ENCODE results near the gene ARHGAP11A. TPM values are rescaled to one million over a fixed set of nuclear protein-coding genes. Genes with fewer than 3 reads are reported as not detected.
A peak's percentile ranks its signal among the peaks of the same experiment; 100 is the strongest.
"Not testable (repeated sequence)": the region's sequence is repeated elsewhere in the genome, so short reads cannot be mapped to it uniquely, and the experiment has no call there.

Gene ARHGAP11A, protein sequence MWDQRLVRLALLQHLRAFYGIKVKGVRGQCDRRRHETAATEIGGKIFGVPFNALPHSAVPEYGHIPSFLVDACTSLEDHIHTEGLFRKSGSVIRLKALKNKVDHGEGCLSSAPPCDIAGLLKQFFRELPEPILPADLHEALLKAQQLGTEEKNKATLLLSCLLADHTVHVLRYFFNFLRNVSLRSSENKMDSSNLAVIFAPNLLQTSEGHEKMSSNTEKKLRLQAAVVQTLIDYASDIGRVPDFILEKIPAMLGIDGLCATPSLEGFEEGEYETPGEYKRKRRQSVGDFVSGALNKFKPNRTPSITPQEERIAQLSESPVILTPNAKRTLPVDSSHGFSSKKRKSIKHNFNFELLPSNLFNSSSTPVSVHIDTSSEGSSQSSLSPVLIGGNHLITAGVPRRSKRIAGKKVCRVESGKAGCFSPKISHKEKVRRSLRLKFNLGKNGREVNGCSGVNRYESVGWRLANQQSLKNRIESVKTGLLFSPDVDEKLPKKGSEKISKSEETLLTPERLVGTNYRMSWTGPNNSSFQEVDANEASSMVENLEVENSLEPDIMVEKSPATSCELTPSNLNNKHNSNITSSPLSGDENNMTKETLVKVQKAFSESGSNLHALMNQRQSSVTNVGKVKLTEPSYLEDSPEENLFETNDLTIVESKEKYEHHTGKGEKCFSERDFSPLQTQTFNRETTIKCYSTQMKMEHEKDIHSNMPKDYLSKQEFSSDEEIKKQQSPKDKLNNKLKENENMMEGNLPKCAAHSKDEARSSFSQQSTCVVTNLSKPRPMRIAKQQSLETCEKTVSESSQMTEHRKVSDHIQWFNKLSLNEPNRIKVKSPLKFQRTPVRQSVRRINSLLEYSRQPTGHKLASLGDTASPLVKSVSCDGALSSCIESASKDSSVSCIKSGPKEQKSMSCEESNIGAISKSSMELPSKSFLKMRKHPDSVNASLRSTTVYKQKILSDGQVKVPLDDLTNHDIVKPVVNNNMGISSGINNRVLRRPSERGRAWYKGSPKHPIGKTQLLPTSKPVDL
- 2.2 and 4.5 TPM in 2 replicates for total RNA-seq
- polyA plus RNA-seq (2012) = 2.8 TPM

DNA sequence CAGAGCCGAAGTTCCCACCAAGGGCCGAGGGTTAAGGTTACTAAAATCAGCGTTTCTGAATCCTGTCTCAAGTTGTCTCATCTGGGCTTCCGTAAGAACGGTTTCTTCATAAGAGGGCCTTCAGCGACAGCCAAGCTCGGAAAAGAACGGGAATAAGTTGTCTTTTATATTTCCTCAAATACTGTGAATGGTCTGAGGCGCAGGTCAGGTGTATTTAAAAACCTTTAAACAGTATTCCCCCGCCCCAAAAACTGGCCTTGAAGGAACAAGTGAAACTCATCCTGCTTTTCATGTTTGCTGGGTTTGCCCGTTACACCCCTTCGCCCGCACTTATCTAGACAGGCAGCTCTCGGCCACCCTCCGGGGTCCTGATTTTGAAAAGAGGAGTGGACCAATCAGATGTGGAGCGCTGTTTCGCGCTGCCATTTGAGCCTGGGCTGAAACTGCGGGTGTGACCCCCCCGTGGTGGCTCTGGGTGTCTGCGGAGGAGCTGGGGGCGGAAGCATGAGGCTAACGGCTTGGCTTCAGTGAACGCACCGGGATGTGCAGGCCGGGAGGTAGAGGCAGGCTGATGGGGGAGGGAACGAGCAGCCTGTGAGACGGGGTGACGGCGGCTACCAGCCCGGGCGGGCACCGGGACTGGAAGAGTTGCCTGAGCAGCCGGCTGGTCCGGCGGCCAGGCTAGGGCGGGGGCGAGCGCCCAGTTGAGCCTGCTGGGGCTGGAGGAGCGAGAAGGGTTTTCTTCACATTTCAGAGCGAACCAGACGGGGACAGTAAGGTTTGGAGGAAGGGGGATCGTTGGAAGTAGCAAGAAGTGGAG, at the start of gene ARHGAP11A:
Gene ARHGAP11A (plus strand): TSS at position 454 of the 820 bp plus-strand sequence. CDS start 708 bp downstream, outside the sequence.
- DNase-seq (ENCODE audit: low read depth) = peak; percentile 82

DNA sequence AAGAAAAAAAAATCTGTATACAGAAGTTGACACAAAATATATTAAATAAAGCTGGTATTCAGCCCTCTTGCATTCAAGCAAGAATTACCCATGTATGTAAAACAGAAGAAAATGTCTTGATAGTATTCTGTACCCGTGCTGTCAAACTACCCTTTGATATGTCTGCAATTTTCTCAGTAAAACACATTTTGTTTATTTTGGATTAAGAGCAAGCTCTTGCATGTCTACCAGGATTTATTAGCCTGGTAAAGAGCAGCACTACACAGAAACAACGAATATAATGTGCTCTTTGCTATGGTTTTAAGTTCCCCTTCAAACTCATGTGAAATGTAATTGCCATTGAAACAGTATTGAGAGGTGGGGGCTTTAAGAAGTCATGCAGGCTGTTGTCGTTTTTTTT, 46.3 kb upstream of the ARHGAP11A start:
- not testable (repeated sequence) for DNase-seq (ENCODE audit: low read depth)

DNA sequence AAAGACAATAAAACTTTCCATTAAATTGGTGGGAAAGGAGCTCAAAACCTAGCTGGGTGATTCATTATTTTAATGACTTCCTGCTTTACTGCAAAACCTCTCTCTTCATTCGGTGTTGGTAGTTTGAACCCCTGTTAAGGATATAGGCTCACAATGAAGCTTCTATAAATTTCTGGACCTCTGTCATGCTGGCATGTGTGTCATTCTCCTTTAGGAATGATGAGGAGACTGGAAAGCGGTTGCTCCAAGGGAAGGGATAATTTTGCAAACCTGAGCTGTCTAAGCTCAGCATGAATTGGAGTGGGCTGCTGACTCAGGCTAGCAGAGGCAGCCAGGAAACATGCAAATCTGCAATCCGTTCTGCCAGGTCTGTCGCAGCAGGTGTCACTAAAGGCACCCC, 36.8 kb upstream of the ARHGAP11A start:
- DNase-seq (ENCODE audit: low read depth) = not testable (repeated sequence)

DNA sequence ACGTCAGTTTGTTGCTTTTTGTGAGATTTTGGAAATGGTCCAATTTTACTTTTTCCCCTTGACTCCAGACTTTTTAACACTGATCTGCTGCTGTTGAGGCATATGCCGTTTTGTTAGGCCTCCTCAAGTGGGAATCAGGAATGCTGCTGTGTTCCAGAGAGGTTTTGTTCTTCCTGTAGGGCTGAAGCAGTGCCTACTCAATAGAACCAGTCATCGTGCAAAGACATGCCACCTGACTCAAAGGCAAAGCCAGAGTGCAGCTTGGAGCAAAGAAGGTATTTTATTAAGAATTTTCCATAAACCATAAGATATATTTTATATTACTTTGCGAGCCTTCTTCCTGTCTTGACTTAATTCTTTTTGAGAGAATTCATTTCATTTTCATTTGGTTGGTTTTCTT, 29.5 kb upstream of the ARHGAP11A start:
- DNase-seq (ENCODE audit: low read depth) = not testable (repeated sequence)

DNA sequence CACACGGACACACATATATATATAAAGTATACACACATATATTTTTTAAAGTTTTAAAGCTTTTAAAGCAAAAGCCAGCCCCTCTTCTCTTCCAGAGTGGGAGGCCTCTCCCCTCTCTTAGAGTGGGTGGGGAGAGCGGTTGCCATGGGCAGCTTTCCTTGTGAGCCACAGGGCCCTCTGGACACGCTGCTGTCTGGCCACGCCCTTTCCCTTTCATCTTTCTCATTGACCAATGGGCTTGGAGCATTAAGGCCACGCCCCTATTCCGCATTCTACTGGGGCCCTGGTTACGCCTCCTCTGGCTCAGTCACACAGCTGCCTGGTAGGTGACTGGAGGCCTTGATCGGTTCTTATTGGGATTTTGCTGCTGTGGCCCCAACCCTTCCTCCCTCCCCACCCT, 22.2 kb upstream of the ARHGAP11A start, which contains the start of gene GOLGA8N:
Gene GOLGA8N (plus strand): TSS at position 306 of the 400 bp plus-strand sequence.
- not testable (repeated sequence) for DNase-seq (ENCODE audit: low read depth)

DNA sequence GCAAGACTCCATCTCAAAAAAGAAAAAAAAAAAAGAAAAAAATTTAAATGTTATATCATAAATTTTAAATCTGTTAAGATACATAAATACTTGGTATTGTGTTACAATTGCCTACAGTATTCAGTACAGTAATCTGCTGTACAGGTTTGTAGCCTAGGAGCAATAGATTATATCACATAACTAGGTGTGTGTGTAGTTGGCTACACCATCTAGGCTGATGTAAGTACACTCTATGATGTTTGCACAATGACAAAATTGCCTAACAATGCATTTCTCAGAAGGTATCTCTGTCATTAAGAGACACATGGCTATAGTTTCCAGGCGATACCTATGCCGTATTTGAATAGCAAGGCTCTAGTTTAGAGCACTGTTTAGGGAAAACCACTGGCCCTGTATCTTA, 5.8 kb upstream of the ARHGAP11A start:
- DNase-seq (ENCODE audit: low read depth) = not testable (repeated sequence)

DNA sequence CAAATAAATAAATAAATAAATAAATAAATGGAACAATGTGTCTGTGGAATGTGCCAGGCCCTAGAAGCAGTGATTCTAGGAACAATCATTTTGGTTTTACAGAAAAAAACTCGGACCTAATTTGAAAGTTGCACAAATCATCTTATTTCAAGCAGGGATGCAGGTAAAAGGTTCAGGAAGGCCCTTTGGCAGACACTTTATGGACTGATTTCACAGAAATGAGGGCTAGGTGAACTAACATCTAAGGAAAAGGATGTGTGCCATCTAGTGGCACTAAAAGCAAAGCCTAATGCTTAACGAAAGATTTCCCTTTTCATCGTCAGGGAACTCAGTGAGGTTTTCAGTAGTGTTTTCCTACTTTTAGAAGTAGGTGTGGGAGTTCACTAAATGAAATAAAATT, 4.6 kb upstream of the ARHGAP11A start:
- DNase-seq (ENCODE audit: low read depth) = peak; percentile 37

DNA sequence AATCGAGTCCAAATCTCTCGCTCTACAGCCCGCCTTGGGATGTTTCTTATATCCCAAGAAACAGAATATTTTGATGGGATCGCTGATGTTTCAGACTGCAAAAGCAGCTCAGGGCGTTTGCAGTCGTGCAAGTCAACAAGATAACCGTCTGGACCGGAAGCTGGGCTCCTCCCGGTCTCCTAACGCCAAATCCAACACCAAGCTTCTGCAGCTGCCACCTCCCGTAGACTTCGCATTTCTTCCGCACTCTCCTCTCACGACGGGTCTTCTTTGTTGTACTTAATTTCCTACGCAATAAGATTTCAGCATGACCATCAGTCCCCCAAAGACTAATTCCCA, 623 bp upstream of the ARHGAP11A start:
- DNase-seq (ENCODE audit: low read depth) = not testable (repeated sequence)

DNA sequence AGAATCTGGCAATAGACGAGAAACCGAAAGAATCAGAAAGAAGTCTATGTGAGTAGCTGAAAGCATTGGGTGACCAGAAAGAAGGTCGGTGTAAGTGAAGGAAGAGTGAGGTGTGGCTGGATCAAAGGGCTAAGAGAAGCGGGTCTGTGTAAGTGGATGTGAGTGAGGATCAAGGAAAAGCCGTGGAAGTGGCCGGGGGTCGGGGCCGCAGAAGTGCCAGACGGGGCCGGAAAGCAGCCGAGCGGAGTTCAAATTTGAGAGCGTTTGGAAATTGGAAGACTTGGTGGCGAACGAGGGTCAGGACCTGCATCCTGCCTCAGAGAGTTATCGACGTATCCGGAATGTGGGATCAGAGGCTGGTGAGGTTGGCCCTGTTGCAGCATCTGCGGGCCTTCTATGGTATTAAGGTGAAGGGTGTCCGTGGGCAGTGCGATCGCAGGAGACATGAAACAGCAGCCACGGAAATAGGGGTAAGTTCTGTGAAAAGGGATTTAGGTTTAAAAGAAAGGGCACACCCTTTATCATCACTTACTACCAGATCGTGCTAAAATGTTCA, 645 bp downstream of the ARHGAP11A start:
- DNase-seq (ENCODE audit: low read depth) = not testable (repeated sequence)

DNA sequence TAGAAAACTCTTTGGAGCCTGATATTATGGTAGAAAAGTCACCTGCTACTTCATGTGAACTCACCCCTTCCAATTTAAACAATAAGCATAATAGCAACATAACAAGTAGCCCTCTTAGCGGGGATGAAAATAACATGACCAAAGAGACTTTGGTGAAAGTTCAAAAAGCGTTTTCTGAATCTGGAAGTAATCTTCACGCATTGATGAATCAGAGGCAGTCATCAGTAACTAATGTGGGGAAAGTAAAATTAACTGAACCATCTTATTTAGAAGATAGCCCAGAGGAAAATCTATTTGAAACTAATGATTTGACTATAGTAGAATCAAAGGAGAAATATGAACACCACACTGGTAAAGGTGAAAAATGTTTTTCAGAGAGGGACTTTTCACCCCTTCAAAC, 21.1 kb downstream of the ARHGAP11A start:
- no peak for DNase-seq (ENCODE audit: low read depth)

DNA sequence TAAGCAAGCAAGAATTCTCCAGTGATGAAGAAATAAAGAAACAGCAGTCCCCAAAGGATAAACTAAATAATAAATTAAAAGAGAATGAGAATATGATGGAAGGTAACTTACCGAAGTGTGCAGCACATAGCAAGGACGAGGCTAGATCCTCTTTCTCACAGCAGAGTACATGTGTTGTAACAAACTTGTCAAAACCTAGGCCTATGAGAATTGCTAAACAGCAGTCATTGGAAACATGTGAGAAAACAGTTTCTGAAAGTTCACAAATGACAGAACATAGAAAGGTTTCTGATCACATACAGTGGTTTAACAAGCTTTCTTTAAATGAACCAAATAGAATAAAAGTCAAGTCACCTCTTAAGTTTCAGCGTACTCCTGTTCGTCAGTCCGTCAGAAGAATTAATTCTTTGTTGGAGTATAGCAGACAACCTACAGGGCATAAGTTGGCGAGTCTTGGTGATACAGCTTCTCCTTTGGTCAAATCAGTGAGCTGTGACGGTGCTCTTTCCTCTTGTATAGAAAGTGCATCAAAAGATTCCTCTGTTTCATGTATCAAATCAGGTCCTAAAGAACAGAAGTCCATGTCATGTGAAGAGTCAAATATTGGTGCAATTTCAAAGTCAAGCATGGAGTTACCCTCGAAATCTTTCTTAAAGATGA, 21.7 kb downstream of the ARHGAP11A start:
- no peak for DNase-seq (ENCODE audit: low read depth)

DNA sequence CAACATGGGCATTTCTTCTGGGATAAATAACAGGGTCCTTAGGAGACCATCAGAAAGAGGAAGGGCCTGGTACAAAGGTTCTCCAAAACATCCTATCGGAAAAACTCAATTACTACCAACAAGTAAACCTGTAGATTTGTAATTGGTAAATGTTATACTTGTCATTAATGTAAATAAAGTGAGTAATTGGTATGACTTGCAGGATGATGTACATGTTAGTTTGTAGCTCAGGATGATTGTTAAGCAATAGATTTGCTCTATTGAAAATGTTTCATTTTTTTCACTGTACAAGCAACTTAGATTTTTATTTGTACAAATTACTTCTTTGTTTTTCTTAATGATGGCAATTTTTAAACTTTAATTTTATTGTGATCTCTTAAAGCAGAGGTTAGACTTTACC, 22.4 kb downstream of the ARHGAP11A start:
- DNase-seq (ENCODE audit: low read depth) = no peak

DNA sequence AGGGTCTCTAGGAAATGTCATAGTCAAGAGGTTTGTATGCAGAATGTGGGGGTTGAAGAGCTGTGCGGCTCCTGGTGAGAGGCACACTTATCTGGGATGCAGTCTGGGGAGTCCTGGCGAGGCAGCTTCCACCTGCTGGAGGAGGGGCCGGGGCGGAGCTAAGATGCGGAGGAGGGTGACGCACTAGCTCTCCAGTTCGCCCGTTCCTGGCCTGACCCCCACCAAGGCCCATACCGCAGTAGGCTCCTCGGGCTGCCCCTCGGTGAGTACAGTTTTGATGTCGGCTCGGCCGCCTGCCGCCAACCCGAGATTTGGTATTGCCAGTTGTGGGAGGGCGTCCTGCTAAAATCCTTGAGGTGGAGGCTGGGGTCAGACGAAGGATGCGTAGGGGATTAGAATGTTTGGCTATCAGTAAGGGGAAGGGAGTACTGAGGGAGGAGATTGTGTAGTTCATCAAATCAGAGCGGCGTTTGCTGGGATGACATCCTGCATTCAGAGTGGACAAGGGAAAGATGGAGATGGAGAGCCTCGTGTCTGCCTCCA, 26.3 kb downstream of the ARHGAP11A start, which contains the start of gene SCG5:
Gene SCG5 (plus strand): TSS at position 194 of the 543 bp plus-strand sequence. CDS start 1,883 bp downstream, outside the sequence.
- DNase-seq (ENCODE audit: low read depth) = no peak

DNA sequence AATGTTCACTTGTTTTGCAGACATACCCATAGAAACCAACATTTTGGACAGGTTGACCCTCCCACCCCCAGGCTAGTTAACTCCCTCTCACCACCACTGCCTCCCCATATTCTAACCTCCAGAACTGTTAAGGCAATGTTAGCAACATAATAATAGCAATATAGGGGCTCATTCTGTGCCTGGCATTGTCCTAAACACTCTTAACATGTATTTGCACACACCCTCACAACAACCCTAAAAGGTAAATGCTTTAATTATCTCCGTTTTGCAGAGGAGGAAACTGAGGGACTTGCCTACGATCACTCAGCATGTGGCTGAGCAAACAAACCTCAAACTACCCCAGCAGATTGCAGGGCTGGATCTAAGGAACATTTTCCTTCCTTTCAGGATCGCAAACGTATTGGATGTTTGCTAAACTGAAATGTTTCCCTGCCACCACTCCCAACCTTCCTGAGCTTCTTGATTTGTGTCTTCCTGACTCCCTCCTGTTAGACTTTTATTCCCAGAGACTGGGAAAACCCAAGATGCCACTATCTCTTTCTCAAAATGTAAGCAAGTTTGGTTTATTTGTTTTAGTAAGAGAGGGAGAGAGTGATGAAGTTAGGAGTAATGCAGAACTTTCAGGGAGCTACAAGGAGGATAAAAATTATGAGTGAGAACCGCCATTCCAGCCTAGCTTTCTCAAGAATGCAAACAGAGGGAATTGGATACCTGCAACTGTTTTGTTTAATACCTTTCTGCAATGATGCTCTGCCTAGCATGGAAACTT, 27.5 kb downstream of the ARHGAP11A start:
- no peak for DNase-seq (ENCODE audit: low read depth)

DNA sequence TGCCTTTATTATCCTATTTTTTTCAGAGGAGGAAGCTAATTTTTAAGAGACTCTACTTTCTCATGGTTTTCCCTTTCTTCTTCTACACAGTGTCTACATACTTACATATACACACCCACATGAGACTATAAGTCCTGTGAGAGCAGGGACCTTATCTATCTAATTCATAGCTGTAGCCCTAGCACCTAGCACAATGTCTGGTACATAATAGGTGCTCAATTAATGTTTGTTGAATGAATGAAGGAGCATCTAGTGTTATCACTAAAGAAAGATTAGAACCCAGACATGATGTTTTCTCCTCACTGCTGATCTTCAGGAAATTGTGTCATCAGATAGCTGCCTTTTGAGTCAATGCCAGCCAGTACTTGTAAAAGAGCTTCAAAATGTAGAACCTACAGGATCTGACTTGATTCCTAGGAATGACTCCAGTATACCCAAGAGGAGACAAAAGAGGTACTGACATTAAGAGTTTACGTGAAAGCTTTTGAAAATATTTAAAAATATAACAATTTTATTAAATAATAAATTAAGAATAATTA, 28.7 kb downstream of the ARHGAP11A start:
- DNase-seq (ENCODE audit: low read depth) = no peak

DNA sequence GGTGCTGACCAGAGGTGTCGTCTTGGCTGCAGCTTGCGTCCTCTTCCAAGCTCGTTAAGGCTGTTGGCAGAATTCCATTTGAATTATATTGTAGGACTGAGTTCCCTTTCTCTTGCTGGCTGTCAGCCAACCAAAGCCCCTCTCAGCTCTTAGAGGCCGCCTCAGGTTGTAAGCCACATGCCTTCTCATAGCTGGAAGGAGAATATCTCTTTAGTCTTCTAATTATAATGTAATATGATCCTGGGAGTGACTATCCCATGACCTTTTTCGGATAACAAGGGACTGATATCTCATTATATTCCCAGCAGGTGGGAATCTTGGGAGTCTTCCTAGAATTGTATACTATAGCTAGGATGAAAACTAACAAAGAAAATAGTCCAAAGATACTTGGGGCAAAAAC, 31.0 kb downstream of the ARHGAP11A start:
- DNase-seq (ENCODE audit: low read depth) = no peak

DNA sequence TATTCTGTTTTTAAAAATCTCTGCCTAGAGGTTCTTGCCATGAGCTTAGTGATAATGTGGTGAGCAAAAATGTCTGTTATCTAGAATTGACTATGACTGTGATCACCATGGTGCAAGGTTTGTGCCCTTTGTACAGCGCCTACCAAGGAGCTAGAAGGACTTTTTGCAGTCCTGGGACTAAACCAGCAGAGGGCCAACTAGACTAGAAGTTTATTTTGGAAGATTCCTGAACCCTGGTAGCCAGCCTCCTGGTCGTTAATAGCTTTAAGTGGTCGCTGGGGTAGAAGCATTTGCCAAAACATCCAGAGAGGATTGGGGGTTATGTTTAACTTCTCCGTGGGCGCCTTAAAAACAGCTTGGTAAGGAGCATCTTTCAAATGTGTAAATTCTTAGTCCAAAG, 34.0 kb downstream of the ARHGAP11A start:
- DNase-seq (ENCODE audit: low read depth) = peak; percentile 47

DNA sequence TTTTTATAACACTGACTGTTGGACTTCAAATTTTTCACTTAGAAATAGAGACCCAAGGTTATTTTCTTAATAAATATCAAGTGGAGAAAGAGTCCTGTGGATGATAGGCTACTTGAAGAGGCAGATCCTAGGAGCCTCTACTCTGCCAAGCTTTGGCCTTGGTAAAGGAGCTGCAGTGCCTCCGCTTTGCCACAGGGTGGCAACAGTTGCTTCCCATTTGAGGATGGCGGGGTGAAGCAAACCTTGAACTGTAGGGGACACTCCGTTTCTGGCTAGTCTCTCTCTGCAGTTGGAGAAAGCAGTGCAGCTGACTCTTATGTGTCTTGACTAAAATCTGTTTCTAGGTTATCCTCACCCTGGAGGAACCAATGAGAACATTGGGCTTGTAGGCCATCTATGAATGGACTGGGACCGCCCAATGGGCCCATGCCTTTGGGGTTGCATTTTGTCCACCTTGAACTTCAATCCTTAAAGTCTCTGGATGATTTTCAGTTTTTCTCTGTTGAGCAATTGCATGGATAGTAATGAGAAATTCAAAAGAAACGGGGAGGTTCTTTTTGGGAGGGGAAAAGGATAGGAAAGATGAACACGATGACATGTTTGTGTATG, 36.0 kb downstream of the ARHGAP11A start:
- peak; percentile 81 for DNase-seq (ENCODE audit: low read depth)

Data from myocyte (in vitro differentiated cells).